ENCODE data around the gene SCGB1C2. TPM values are rescaled to one million over a fixed set of nuclear protein-coding genes. Genes with fewer than 3 reads are reported as not detected.

SCGB1C2 gene
- total RNA-seq, 1 donor, result not detected

DNA sequence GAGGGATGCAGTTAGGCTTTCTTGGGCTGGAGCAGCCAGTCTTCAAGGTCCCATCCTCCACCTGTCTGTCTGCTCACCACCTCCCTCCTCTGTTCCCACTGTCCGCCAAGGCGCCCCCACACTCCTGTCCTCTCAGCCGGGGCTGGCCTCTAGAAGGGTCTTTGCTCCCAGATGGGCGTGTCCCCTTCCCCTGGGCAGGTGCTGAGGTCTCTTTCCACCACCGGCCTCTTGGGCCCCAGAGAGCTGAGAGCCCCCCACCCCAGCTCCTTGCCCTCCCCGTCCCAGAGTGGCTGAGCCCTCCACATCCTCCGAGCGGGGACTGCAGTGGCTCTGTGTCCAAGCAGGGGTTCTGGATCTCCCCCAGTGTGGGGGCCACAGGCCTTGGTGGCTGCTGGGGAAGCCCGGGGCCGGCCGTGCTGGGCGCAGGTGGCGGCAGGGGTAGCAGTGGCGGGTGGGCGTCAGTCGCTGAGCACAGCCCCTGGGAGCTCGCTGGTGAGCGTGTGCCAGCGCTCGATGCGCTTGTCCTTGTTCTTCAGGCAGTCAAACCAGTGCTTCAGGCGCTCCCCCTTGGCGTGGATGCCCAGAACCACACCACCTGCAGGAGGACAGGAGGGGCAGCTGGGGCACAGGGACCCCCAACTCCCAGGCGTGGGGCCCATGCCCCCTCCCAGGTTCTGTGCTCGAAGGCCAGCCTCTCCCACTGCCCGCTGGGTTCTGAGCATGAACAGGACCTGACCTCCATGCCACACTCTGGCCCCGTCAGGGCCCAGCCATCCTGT lies 9.8 kb downstream of the SCGB1C2 start:
- no peak for DNase-seq (ENCODE audit: low read depth)
- TF ChIP-seq, protein P1, sequence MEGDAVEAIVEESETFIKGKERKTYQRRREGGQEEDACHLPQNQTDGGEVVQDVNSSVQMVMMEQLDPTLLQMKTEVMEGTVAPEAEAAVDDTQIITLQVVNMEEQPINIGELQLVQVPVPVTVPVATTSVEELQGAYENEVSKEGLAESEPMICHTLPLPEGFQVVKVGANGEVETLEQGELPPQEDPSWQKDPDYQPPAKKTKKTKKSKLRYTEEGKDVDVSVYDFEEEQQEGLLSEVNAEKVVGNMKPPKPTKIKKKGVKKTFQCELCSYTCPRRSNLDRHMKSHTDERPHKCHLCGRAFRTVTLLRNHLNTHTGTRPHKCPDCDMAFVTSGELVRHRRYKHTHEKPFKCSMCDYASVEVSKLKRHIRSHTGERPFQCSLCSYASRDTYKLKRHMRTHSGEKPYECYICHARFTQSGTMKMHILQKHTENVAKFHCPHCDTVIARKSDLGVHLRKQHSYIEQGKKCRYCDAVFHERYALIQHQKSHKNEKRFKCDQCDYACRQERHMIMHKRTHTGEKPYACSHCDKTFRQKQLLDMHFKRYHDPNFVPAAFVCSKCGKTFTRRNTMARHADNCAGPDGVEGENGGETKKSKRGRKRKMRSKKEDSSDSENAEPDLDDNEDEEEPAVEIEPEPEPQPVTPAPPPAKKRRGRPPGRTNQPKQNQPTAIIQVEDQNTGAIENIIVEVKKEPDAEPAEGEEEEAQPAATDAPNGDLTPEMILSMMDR (IDR thresholded peaks at IDR 0.05; ENCODE audit: insufficient read depth, low read depth, low read length), result no peak
- H3K4me3 ChIP-seq (ENCODE audit: low read depth, low read length), result no peak overlapping the region

DNA sequence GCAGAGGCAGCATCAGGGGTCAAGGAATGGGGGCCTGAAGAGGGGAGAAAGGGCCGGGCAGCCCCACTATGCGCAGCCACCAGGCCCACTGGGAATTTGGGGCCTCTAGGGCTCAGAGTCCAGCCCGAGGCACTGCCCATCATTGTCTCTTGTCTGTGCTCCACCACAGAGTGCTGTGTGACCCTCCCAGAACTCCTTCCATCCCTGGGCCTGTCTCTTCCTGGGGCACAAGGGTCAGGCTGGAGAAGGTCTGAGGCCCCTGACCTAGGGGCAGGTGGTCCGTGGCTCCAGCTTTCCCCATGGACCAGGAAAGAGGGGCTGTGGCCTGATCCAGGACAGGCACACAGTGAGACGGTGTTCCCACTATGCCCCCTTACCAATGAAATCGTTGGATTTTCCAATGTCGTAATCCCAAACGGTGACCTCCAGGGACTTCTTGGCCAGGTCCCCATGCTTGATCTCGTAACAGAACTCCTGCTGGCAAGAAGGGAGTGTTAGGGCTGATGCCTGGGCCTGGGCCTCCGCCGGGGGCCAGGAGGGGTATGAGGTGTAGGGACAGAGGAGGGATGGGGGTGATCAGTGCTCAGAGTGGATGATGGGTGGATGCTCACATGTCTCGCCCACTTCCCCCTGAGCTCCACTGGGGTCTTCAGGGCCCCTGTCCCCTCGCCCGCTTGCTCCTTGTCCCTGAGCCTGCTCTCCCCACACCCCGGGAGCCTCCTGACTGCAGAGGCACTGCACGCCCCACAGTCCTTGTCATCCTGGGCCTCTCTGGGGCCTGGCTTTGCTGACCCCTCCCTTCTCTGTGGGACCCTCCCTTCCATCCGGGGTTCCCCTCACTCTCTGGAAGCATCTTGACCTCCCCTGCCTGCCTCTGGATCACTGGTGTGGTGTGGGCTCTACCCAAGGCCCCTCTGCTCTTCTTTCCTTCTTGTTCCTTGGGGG lies 10.7 kb downstream of the SCGB1C2 start:
- TF ChIP-seq, protein P1 (IDR thresholded peaks at IDR 0.05; ENCODE audit: insufficient read depth, low read depth, low read length), result no peak
- no peak overlapping the region for H3K4me3 ChIP-seq (ENCODE audit: low read depth, low read length)
- no peak for DNase-seq (ENCODE audit: low read depth)

DNA sequence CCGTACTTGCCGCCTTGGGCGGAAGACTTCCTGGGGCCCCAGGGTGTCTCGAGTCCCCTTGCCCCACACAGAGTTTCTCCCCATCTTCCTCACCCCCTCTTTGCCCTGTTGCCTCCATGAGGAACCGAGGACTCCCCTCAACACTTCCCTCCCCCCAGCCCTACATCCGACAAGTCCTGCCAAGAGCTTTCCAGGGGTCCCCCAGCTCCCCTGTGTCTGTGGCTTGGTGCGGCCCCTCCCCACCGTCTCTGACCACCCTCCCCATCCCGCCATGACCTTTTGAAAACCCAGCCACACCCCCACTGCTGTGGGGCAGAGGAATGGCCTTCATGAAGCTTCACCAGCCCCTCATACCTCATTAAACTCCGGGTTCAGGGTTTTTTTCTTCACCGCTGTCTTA lies 11.4 kb downstream of the SCGB1C2 start:
- TF ChIP-seq, protein P1 (IDR thresholded peaks at IDR 0.05; ENCODE audit: insufficient read depth, low read depth, low read length), result no peak
- DNase-seq (ENCODE audit: low read depth), result no peak
- no peak overlapping the region for H3K4me3 ChIP-seq (ENCODE audit: low read depth, low read length)

DNA sequence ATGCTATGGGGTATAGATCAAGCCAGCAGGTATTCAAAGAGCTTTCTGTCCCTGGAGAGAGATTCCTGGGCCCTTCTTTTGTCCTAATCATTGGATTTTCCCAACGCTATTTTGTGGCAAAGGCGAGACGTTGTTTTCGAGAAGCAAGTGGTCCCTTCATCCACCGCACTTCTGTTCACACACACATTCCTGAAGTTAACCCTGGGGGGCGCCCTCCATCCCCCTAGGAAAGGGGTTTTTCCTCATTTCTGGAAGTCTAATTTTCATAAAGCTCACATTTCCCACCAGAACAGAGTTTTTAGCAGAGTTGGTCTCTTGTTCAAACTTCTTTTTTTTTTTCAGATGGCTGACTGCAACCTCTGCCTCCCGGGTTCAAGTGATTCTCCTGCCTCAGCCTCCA lies 11.9 kb downstream of the SCGB1C2 start:
- DNase-seq (ENCODE audit: low read depth), result no peak
- TF ChIP-seq, protein P1 (IDR thresholded peaks at IDR 0.05; ENCODE audit: insufficient read depth, low read depth, low read length), result no peak
- H3K4me3 ChIP-seq (ENCODE audit: low read depth, low read length), result no peak overlapping the region

DNA sequence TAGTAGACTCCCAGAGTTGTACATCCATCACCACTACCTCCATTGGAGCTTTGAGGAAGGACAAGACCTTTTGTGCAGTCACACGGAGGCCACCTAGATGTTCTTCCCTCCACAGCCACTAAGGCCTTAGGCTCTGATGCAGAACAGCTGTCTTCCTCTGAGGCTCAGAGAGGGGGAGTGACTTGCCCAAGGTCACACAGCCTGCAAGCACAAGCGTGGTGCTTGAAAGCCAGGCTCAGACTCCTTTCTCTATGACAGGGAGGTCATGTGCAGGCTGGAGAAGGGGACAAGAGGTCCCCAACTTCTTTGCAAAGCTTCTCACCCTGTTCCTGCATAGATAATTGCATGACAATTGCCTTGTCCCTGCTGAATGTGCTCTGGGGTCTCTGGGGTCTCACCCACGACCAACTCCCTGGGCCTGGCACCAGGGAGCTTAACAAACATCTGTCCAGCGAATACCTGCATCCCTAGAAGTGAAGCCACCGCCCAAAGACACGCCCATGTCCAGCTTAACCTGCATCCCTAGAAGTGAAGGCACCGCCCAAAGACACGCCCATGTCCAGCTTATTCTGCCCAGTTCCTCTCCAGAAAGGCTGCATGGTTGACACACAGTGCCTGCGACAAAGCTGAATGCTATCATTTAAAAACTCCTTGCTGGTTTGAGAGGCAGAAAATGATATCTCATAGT lies 12.7 kb downstream of the SCGB1C2 start:
- DNase-seq (ENCODE audit: low read depth), result no peak
- TF ChIP-seq, protein P1 (IDR thresholded peaks at IDR 0.05; ENCODE audit: insufficient read depth, low read depth, low read length), result no peak
- no peak overlapping the region for H3K4me3 ChIP-seq (ENCODE audit: low read depth, low read length)

DNA sequence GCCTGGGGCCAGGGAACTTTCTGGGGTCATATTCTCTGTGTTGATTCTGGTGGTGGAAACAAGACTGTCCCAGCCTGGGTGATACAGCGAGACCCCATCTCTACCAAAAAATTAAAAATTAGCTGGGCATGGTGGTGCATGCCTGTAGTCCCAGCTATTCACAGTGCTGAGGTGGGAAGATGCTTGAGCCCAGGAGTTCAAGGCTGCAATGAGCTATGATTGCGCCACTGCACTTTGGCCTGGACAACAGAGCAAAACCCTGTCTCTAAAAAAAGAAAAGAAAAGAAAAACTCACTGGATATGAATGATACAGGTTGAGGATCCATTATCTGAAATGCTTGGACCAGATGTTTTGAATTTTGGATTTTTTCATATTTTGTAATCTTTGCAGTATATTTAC lies 13.6 kb downstream of the SCGB1C2 start:
- TF ChIP-seq, protein P1 (IDR thresholded peaks at IDR 0.05; ENCODE audit: insufficient read depth, low read depth, low read length), result no peak
- no peak for DNase-seq (ENCODE audit: low read depth)
- no peak overlapping the region for H3K4me3 ChIP-seq (ENCODE audit: low read depth, low read length)

Data from fibroblast of villous mesenchyme (primary cell).